HG02970 (cell line): Measurements from ENCODE around the gene P2RX6.
"Not testable (repeated sequence)": the region's sequence is repeated elsewhere in the genome, so short reads cannot be mapped to it uniquely, and the experiment has no call there.

ENCODE experiments used
- ATAC-seq: cut with Tn5 transposase; IDR thresholded peaks from one replicate; pipeline ENCODE4 v1.9.1; 2021; ENCODE audit warnings: mild to moderate bottlenecking, moderate library complexity, moderate number of reproducible peaks; ENCODE audit not compliant: unreplicated experiment, low FRiP score

Gene P2RX6

DNA sequence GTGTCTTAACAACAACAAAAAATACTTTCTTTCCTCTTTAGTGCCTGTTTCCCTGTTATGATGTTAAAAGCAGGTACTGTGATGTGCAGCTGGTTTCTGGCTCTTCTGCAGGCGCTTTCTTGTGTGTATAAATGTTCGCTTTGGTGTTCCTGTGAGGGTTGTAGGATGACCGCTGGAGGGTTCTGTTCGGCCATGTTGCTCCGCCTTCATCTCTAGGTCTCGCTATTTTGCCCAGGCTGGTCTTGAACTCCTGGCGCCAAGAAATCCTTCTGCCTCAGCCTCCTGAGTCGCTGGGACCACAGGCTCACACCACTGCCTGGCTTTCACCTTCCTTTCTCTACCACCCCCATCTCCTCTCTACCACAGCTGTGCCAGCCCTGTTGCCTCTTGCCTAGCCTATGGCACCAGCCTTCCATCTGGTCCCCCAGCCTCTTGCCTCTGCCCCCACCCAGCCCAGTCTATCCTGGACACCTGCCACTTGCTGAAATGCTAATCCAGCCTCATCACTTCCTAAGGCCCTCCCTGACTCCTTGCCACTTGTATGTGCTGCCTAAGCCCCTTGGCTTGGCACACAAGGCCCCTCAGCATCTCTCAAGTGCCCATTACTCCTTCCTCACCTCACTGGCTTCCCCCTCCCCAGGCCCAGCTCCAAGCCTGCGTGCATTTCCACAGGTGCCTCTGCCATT lies 36.3 kb downstream of the P2RX6 start:
- no peak for ATAC-seq

DNA sequence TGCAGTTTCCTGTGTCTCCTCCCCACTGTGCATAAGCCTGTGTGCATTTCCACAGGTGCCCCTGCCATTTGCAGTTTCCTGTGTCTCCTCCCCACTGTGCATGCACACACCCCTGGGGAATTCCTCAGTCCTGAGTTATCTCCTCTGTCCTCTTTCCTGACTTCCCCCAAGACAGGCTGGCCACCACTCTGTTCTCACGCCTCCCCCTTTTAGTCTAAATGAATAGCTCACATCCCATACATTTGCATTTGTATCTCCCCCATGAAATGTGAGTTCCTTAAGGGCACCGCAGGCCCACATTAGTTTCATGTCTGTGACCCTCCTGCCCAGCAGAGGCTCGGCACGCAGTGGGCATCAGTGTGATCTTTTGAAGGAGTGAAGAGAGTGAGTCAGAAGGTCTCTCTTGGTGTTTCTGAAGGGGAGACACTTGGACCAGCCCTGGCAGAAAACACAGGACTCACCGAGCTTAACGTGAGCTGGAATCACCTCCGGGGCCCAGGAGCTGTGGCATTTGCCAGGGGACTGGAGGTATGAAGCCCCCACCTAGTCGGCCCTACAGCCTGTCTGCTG lies 37.0 kb downstream of the P2RX6 start:
- ATAC-seq: no peak

DNA sequence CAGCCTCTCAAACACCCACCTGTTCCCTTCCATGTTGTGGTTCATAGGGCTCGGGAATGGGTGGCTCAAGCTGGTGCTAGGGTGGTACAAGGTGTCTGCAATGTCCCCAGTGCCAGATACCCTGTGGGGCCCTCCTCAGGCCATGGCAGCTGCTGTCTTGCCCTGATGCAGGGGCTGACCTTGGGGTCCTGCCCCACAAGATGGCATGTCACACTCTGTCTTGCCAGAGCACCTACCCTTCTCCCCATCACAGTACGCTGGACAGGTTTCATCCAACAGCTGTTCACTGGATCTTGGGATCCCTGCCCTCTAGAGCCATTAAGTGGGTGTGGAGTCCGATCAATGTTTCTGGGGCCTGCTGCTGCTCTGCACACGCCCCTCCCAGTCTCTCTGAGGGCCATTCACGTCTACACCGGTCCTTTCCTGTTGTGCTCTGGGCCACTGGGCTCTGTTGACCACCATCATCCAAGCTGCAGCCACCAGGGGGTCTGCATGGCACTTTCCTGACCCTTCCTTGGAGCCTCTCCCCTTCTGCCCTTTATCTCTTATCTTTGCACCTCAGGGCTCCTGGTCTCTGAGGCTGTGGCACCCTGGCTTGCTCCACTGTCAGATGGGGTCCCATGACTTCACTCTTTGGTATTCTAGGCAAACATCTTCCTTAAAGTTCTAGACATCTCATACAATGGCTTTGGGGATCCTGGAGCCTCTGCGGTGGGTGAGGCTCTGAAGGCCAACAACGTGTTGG lies 37.9 kb downstream of the P2RX6 start:
- ATAC-seq: no peak

DNA sequence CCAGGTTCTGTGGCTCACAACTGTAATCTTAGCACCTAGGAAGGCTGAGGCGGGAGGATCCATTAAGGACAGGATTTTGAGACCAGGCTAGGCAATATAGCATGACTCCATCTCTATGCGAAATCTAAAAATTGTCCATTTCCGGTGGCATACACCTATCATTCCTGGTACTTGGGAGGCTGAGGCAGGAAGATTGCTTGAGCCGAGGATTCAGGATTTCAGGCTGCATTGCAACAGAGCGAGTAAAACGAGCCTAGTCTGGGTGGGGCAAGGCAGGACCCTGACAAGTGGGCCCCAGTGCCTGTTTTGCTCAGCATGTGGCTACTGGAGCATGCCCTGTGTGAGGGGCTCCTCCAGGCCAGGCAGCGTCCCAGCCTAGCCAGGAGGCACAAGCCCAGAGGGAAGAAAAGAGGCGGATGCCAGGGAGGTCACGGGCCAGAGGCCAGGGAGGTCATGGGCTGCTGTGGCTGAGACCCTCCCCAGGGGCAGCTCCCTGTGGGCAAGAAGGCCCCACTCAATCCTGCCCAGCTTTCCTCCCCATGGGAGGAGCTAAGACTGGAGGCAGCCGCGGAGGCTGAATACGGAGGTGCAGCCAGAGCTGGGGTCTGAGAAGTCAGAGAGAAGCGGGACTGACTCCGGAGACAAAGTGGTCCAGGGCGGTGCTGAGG lies 39.2 kb downstream of the P2RX6 start:
- ATAC-seq: no peak

DNA sequence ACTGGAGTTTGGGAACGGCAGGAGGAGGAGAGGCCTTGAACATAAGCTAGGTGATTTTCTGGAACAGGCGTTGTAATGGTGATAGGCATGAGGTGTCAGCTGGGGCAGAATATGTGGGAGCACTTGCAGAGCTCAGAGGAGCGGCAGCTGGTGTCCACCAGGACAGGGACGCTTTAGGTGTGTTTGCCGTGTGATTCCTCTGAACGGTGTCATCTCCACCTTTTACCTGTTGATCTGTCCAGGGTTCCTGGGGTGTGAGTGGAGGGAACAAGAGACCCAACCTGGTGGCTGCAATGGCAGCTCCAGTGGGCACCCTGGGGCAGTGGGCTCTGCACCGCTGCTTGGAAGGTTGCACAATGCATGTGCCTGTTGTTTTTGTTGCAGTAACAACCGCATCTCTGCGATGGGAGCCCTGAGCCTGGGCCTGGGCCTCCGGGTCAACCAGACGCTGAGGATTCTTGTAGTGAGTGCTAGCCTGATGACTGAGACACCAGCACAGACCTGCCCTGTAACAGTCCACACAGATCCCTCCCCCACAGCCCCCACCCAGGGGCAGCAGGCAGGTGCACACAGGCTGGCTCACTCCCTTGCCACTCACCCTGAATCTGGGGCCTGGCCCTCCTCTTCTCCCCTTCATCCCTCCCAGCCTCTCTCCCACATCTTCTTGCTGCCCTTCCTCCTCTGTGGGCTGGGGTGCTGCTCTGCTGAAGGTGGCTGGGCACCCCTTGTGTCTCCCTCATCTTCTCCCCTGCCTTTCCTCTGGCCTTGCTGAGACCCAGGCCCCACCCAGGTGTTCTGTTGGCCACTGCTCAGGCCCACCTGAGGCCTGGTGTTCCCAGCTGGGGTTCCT lies 40.0 kb downstream of the P2RX6 start:
- no peak for ATAC-seq

DNA sequence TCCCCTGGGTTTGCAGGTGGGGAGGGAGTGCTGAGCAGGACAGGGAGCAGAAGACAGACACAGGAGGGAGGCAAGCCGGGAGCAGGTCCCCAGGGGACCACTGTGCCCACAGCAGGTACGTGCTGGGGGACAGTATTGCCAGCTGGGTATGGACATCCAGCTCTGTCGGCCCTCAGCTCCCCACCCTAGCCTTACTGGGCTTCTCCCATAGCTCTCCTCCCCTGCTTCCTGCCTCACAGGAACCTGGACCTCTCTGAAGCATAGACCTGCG lies 40.5 kb downstream of the P2RX6 start:
- ATAC-seq: no peak

DNA sequence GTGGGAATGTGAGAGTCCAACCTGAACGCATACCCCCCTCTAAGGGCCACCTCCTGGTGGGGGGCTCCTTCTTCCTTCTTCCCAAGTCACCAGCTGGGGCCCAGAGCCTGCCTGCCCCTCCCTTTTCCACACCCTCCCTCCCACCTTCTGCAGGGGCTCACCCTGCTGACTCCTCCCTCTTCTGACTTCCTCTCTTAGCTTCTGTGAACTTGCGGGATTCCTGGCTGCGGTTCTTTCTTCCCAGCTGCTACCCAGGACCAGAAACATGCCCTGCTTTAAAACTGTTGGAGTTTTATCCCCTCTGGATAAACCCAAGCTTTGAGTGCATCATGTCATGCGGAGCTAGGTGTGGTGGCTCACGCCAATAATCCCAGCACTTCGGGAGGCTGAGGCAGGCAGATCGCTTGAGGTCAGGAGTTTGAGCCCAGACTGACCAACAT lies 40.9 kb downstream of the P2RX6 start:
- ATAC-seq: no peak

DNA sequence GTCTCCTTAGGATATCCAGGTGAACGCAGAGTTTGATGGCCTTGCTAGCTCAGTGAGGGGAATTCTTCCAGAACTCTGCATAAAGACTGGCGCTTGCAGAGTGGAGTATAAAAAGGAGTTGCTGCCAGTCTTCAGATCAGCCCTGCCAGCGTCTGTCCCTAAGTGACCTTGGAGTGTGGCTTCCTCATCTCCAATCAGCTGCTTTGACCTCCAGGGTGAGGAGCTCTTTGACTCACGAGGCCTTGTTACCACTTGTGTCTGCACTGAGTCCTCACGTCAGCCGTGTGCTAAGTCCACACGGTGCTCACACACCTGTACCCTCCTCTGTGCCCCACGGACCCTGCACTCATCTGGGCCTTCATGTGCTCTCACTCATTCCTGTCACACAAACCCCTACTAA lies 45.4 kb downstream of the P2RX6 start:
- ATAC-seq: not testable (repeated sequence)

DNA sequence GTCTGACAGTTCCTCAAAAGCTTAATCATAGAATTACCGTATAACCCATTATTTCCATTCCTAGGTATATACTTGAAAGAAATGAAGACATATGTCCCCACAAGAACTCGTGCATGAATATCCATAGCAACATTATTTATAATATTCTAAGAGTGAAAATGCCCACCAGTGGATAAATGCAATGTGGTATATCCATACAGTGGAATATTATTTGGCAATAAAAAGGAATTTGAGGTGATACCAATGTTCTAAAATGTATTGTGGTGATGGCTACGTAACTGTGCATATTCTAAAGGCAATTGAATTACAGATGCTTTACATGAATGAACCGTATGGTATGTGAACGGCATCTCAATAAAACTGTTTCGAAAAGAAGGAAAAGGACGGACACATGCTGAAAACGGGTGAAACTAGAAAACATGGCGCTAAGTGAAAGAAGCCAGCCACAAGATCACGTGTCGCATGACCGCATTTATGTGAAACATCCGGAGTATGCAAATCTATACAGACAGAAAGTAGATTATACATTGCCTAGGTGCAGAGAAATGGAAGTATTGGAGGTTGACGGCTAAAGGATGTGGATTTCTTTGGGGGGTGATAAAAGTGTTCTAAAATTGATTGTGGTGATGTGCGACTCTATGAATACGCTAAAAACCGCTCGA lies 46.8 kb downstream of the P2RX6 start:
- not testable (repeated sequence) for ATAC-seq

DNA sequence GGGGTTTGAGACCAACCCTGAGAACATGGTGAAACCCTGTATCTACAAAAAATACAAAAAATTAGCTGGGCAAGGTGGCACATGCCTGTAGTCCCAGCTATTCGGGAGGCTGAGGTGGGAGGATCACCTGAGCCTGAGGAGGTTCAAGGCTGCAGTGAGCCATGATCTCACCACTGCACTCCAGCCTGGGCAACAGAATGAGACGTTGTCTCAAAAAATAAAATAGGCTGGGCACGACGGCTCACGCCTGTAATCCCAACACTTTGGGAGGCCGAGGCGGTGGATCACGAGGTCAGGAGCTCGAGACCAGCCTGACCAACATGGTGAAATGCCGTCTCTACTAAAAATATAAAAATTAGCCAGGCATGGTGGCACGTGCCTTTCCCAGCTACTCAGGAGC lies 49.5 kb downstream of the P2RX6 start:
- not testable (repeated sequence) for ATAC-seq

DNA sequence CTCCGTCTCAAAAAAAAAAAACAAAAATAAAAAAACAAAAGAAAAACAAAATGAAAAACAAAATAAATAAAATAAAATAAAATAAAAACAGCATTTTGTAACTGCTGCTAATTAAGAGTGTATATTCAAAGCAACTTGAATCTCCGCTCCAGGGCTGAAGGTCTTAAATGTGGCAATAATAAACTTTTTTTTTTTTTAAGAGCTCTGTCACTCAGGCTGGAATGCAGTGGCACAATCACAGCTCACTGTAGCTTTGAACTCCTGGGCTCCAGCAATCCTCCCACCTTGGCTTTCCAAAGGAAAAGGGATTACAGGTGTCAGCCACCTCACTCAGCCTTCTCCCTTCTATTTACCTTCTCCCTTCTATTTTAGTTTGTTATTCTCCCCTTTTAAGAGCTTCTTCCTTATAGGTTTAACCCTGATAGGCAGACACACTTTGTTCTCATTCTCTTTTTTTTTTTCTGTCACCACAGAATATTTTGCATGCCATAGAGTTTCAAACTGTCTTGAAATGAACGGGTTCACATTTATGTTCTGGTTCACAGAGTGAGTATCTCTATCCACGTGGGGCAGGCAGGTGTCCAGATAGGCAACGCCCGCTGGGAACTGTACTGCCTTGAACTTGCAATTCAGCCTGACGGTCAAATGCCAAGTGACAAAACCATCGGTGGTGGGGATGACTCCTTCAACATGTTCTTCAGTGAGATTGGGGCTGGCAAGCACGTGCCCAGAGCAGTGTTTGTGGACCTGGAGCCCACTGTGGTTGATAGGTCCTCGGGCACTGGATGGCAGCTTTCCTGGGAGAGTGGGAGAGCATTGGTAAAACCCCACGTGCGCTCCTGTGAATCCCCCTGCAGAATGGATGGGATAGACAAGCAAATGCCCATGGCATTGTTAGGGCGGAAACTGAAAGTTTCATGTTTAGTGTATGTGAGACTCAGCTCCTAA lies 50.2 kb downstream of the P2RX6 start:
- no peak for ATAC-seq

DNA sequence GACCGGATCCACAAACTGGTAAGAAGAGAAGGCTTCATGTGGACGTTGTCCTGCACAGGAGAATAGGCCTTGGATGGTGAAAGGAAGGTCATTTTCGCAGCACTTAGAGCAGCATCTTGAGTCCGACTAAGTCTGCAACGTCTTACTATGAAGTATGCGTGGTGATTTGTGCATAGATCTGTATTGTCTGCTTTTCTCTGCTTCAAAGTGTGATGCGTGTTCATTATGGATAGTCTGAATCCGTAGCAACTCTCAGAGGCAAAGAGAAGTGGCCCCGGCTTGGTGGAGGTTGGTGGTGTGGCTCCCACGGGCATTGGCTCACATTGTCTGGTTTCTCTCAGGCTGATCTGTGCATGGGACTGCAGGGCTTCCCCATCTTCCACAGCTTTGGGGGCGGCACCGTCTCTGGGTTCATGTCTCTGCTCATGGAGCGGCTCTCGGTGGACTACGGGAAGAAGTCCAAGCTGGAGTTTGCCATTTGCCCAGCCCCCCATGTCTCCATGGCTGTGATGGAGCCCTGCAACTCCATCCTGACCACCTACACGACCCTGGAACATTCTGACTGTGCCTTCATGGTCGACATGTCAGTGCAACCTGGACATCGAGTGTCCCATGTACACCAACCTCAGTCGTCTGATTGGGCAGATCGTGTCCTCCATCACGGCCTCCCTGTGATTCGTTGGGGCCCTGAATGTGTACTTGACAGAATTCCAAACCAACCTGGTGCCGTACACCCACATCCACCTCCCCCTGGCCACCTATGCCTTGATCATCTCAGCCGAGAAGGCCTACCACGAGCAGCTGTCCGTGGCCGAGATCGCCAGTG lies 52.3 kb downstream of the P2RX6 start:
- no peak for ATAC-seq

DNA sequence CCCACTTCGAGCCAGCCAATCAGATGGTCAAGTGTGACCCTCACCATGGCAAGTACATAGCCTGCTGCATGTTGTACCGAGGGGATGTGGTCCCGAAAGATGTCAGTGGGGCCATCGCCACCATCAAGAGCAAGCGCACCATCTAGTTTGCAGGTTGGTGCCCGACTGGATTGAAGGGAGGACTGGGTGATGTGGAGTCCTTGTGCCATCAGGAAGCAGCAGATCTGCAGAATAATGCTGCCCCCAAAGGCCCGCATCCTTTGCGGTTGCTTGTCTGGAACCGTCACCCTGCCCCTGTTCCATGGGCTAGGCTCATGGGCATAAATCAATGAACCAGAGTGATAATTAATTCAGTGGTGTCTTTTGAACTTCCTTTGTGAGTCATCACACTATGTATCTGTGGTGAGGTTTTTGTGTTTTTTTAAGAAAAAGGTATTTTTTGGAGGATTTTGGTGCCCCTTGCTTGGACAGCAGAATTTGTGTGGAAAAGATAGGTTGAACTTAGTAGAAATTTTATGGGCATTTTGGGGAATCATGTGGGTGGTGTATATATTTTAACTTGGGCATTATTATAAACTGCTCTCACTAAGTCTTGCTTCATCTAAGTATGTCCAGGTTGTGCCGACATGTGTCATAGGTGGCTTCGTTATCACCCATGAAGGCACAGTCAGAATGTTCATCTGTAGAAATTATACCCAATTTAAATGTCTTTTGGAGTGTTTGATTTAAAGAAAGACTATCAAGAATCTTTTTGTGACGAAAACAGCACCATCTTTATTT lies 53.1 kb downstream of the P2RX6 start:
- ATAC-seq: no peak

DNA sequence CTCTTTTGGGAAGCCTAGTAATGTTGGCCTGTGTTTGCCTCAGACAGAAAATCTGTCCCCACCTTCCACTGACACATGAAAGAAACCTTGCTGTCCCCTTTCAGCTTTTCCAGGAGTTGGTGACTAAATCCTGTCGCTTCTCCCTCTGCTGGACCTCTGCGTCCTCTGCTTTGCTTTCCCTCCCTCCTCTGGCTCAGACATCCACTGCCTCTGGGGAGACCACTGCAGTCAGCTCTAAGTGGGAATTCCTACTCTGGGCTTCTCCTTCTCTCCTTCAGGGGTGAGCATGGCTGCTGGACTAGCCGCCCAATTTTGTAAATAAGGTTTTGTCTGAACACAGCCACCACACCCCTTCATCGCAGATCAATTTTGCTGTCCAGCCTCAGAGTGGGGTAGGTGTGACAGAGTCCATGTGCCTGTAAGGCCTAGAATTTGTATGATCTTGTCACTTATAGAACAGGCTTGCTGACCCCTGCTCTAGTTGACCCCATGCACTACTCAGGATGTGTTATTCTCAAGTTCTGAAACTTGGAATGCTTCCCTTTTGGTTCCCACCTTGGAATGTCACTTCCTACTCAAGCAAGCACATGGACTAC lies 53.8 kb downstream of the P2RX6 start:
- ATAC-seq: no peak

DNA sequence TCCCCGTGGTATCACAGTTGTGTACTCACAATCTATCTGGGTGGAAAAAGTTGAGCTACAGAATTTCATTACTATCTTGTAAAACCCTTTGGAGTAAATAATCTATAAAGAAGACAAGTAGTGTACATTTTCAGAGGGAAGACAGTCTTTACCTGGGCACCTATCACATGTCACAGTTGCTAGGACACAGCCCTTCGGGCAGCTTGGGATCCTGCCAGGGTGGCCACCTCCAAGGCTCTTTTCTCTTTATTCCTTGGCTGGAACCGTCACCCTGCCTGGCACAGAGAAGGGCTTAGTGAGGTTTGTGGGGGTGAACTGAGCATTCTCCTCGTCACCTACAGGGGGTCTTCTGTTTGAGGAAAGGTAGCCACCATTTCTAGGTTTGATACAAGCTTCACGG lies 54.4 kb downstream of the P2RX6 start:
- ATAC-seq: no peak

DNA sequence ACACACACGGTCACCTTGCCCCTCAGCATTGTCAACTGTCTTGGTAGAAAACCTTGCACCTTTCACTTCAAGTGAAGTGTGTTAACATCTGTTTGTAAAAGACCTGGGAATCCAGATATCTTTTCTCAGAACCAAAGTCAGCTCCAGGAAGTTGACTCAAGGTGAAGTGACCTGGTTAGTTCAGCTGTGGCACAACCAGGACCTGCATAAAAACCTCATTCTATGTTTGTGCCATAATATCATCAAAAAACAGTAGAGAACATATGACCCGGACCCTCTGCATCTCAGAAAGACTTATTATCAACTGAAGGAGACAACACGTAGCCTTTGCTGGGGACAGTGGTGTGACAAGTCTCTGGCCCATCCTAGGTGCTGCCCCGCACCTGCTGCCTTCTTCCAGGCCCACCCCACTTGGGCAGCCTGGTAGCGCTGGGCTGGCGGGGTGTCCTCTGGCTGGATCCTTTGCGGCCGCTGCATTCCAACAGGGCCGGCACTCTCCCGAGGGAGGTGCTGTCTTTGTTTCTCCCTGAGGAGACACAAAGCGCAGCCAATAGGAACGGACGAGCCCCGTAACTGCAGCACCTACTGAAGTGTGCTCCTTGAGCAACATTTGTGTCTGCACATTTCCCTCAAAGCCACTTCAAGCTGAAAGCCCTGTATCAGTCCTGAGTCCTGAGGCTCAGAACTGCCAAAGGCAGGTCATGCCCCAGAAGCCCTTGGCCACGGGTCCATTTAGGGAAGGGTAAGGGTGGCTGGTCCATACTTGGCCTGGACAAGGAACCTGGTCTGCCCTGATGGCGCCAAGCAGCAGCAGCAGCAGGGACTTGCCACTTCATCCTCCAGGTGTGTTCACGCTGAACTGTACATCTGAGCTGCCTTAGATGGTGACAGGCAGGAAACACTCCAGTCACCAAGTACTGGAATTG lies 56.0 kb downstream of the P2RX6 start:
- no peak for ATAC-seq
